Colon (tissue), 2 donors: ENCODE data around the gene MYBPC2.
"Not testable (repeated sequence)": the region's sequence is repeated elsewhere in the genome, so short reads cannot be mapped to it uniquely, and the experiment has no call there.

Experiments
- FAIRE-seq: peaks from 2 replicates; lab custom pipeline; 2012; peaks lifted over from hg19 to GRCh38; lab: Jason Lieb, UNC
- donor health status: control.
- donor health status: control.

The MYBPC2 gene

DNA sequence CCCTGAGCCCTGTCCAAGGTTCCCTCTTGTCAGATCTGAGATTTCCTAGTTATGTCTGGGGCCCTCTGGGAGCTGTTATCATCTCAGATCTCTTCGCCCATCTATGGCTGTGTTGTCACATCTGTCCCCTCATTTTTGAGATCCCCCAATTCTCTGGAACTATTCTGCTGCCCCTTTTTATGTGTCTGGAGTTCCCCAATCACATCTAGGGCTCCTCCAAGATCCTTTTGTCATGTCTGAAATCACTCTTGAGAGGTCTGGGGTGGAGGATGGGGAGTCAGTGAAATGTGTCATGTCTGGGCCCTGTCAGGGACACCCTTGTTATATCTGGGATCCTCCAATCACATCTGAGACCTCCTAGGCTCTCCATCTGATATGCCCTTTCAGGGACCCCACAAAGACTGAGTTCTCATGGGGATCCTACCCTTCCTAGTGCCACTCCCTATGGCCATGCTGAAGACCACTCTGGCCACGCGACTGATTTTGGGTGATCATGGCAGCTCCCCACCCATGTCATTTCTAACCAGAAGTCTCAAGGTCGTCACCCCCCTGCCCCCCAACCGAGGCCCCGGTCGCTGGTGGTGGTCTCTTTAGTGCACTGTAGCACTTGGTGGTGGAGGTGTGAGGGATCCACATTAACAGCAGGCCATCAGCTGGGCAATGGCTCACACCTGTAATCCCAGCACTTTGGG lies 3.8 kb upstream of the MYBPC2 start:
- no peak for FAIRE-seq

DNA sequence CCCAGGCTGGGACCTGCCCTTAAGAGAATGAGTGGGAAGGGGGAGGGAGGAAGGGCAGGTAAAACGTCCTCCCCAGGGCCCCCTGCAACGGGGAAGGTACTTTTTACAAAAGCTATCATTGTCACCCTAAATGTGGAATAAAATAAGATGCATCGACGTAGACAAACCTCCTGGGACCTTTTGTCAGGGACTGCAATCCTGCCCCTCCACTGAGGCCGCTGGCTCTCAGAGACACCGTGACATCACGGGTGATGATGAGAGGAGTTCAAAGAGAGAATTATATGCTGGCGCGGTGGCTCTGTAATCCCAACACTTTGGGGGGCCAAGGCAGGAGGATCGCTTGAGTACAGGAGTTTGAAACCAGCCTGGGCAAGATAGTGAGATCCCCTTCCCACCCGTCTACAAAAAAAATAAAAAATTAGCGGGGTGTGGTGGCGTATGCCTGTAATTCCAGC lies 1.8 kb upstream of the MYBPC2 start:
- no peak for FAIRE-seq

DNA sequence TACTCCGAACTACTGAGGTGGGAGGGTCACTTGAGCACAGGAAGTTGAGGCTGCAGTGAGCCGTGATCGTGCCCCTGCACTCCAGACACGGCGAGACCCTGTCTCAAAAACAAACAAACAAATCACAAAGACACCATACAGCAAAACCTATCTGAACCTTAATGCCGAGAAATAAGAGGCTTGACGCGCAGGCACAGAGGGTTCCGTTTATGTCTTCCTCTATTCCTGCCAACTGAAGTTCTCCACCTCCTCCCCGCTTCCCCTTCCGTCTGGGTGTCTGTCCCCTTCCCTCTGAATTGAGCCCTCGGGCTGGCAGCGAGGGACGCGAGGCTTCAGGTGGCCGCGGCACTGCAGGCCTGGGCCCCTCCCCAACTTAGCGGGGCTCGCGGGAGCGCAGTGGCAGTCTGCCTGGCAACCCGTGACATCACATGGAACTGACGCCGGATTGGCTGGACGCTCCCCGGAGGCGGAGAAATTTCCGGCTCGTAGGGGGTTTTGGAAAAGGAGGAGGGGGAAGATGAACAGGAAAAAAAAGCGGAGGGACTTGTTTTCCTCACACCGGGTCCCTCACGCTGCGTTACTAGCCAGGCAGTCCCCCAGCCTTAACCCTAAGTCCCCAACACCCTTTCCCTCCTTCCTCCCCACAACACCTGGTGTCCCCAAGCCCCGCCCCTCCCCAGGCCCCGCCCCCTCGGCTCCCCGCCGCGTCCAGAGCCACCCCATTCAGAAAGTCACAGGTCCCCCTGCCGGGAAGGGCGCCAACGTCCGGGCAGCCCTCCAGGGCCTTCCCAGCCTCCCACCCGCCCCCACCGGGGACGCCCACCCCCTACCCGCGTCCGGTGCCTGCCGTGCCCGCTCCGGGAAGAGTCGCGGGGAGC lies 1.1 kb upstream of the MYBPC2 start:
- no peak for FAIRE-seq

DNA sequence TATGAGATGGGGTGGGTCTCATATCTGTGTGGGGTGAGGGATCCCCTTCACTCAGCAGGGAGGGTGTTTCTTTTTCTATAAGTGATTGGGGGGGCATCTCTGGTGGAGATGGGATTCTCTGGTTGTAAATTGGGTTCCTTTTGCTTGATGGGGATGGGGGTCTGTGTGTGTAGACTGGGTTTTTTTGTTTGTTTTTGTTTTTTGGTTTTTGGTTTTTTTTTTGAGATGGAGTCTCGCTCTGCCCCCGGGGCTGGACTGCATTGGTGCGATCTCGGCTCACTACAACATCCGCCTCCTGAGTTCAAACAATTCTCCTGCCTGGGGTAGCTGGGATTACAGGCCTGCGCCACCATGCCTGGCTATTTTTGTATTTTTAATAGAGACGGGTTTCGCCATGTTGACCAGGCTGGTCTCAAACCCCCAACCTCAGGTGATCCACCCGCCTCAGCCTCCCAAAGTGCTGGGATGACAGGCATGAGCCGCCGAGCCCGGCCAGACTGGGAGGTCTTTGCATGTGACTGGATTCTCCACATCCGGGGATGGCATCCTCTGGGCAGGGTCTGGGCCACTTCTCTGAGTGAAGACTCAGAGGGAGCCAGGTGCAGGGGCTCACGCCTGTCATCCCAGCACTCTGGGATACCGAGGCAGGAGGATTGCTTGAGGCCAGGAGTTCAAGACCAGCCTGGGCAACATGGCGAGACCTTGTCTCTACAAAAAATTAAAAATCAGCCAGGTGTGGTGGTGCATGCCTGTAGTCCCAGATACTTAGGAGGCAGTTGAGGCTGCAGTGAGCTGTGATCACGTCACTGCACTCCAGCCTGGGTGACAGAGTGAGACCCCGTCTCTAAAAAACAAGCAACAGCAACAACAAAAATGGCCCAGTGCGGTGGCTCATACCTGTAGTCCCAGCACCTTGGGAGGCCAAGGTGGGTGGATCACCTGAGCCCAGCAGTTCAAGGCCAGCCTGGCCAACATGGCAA lies 799 bp downstream of the MYBPC2 start:
- no peak for FAIRE-seq

DNA sequence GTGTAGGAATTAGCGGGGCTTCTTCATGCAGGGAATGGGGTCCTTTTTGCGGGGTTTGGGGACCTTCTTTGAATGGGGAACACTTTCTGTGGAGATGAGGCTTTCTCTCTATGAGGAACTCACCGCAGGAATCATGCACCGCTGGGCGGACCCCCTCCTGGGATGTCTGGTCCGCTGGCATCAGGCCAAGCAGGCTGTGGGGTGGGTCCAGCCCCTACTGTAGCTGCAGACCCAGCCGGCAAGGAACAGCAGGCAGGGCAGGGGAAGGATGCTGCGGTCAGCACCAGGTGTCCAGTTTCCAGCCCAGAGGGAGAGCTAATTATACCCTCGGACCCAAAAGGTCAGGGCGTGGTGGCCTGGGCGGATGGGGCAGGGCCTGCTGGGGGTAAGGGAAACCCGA lies 1.8 kb downstream of the MYBPC2 start:
- FAIRE-seq, result no peak

DNA sequence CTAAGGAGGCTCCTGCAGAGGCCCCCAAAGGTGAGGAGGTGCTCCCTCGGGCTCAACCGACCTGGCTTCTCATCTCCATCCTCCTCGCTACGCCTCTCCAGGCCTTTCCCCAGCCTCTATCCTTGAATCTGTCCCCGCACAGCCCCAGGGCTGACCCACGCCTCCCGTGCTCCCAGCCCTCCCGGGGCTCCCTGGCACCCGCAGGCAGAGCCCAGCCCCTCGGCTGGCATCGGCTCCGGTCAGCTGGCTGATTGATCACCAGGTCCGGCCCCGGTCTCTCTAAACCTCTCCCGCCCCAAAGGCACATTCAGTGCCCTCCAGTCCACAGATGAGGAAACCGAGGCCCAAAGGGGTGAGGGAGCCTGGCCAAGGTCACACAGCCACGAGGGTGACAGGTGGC lies 2.5 kb downstream of the MYBPC2 start:
- FAIRE-seq, result no peak

DNA sequence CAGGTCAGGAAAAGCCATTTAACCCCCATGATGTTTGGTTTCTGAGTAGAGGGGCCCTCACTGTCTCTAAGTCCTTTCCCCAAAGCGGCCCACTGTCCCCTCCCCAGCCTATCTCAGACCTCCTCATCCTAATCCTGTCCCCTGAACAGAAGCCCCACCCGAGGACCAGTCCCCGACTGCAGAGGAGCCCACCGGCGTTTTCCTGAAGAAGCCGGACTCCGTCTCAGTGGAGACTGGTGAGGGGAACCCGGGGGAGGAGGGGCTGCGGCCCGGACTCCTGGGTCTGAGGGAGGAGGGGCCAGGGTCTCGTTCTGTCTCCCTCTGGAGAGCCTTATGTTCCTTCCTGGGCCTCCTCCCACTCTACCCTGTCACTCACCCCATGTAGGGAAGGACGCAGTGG lies 2.9 kb downstream of the MYBPC2 start:
- FAIRE-seq, result no peak

DNA sequence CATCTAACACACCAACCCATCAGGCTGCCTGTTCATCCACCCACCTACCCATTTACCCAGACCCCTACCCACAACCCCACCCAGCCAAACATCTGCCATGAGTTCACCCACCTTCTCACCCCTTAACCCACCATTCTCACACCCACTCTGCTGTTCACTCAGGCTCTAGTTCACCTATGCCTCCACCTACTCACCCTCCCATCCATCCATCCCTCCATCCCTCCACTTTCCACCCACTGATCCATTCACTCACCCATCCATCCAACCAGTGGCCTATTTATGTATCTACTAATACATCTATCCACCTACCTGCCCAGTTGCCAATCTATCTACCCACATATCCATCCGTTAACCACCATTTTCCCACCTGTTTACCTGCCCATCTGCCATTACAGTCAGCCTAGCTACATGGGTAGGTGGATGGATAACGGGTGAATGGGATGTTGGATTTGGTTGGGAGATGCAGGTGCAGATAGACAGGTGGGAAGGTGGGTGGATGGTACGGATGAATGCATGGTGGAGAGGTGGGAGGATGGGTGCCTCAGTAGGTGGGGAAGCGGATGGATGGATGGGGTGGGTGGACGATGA lies 5.3 kb downstream of the MYBPC2 start:
- FAIRE-seq, result no peak

DNA sequence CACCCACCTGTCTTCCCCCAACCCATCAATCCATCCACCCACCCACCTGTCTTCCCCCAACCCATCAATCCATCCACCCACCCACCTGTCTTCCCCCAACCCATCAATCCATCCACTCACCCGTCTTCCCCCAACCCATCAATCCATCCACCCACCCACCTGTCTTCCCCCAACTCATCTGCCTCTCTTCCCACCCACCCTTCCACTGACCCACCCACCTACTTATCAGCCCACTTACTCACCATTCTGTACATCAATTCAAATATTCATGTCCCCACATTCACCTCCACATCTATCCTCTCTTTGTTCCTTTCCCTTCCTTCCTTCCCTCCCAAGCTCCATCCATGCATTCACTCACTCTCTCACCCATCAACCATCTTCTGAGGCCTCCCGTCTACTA lies 6.4 kb downstream of the MYBPC2 start:
- FAIRE-seq, result not testable (repeated sequence)

DNA sequence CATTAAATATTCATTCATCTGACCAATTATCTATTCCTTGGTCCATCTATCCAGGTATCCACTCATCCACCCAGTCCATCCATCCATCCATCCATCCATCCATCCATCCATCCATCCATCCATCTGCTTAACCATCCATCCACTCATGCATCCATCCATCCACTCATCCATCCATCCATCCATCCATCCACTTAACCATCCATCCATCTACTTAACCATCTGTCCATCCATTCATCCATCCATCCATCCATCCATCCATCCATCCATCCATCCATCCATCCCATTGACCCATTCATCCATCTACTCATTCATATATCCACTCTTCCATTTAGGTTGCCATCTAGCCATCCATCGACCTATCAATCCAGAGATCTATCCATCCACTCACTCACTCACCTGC lies 11.4 kb downstream of the MYBPC2 start:
- no peak for FAIRE-seq

DNA sequence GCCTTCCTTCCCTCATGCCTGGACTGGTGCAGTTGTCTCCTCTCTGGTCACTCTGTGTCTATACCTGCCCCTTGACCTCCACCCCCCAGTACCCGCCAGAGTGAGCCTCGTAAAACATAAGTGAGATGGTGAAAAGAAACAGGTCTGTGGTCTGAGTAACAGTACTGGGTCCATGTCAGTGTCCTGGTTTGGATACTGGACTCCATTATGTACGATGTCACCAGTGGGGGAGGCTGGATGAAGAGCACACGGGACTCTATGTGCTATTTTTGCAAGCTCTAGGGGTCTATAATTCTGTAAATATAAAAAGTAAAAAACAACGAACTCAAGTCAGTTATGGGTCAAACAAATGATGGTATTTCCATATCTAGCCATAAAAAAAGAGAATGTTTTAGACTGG lies 14.4 kb downstream of the MYBPC2 start:
- FAIRE-seq, result no peak

DNA sequence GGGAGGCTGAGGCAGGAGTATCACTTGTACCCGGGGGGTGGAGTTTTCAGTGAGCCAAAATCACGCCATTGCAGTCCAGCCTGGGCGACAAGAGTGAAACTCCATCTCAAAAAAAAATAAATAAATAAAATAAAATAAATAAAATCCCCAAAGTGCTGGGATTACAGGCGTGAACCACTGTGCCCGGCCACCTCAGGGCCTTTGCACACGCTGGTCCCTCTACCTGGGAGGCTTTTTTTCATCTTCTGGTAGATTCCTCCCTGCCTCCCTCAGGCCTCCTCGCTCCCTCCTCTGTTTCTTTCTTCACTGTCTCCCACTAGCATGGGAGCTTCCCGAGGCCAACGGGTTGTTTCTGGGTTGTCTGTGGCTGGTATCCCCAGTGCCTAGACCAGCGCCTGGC lies 15.1 kb downstream of the MYBPC2 start:
- FAIRE-seq, result no peak

DNA sequence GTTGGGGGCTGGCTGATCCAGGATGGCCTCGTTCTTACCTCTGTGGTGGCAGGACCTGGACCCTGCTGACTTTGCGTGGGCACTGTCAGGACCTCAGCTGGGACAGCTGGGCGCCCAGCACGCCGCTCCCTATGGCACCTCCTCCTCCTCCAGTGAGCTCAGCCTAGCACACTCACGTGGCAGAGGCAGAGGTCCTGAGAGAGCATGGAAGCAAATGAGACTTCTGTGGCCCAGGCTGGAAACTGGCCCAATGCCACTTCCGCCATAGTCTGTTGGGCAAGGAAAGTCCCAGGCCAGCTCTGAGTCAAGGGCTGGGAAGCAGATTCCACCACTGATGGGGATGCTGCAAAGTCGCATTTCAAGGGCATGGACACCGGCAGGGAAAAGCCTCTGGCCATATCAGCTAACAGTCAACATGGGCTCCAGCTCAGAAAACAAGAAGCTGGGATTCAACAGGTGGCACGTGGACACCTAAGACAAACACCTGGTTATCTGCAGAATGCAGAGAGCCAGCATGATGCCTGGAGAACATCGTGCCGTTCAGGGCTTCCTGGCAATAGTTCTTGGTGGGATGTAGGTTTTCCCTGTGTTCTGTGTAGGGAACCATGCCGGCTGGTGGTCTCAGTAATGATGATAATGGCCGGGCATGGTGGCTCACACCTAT lies 16.7 kb downstream of the MYBPC2 start:
- no peak for FAIRE-seq

DNA sequence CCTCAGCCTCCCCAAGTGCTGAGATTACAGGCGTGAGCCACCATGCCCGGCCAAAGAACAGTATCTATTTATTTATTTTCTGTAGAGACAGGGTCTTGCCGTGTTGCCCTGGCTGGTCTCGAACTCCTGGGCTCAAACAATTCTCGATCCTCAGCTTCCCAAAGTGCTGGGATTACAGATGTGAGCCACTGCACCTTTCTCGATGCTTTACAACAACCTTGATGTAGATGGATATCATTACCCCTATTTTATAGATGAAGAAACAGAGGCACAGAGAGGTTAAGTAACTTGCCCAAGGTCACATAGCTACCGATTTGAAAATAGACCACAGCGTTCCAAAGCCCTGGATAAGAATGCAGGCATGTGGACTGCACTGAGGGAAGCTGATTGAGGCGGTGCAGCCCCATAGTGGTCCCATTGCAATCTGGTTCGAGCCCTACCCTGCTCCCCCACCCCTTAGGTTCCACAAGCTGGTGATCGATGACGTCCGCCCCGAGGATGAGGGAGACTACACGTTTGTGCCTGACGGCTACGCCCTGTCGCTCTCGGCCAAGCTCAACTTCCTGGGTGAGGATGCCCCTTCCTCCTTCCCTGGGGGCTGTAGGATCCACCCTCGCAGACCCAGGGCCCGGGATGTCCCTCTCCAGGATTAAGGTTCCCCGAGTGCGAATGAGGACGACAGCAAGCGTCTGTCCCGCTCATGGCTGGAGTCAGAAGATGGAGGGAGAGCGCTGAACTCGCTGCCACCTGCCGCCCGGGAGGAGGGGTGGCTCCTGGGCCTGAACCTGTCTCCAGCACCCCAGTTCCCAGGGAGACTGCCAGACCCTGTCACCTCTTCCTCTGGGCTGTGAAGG lies 17.9 kb downstream of the MYBPC2 start:
- FAIRE-seq, result no peak

DNA sequence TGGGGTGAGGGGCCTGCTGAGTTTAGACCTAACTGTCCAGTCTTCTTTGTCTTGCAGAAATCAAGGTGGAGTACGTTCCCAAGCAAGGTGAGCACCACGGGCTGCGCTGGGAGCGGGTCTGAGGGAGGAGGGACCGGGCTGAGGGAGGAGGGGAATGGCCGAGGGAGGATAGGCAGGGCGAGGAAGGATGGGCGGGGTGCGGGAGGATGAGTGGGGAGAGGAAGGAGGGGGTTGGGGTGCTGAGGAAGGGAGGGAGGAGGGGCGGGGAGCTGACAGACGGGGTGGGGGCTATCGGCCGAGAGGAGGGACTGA lies 18.5 kb downstream of the MYBPC2 start:
- no peak for FAIRE-seq

DNA sequence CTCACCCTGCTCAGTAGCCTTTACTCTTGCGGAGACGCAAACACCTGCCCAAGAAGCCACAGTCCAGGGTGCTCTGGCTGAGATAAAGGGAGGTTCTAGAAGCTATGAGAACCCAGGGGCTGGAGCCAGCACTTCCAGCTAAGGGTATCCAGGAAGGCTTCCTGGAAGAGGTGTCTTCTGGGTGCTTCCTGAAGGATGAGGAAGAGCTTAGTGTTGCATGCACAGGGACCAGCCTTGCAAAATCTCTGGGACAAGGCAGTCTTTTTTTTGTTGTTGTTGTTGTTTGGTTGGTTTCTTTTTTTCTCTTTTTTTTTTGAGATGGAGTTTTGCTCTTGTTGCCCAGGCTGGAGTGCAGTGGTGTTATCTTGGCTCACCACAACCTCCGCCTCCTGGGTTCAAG lies 20.6 kb downstream of the MYBPC2 start:
- no peak for FAIRE-seq

DNA sequence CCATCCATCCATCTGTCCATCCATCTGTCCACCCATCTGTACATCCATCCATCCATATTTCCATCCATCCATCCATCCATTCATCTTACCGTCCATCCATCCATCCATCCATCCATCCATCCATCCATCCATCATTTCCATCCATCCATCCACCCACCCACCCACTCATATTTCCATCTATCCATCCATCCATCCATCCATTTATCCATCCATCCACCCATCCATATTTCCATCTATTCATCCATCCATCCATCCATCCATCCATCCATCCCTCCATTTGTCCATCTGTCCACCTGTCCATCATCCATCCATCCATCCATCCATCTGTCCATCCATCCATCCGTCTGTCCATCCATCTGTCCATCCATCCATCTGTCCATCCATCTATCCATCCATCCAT lies 23.3 kb downstream of the MYBPC2 start:
- FAIRE-seq, result no peak

DNA sequence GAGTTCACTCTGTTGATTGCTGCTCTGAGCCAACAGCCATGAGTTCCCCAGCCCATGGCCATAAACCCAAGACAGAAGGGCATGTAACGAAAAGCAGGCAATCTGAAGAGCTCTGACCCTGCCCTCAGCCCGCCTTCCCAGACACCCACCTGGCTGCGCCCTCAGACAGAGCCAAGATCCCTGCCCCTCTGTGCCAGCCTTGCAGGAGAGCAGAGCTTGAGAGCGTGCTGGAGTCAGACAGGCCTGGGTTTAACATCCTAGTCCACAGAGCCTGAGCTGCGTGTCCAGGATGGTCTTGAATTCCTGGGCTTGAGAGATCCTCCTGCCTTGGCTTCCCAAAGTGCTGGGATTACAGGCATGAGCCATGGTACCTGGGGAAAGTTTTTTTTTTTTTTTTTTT lies 24.6 kb downstream of the MYBPC2 start:
- FAIRE-seq, result no peak

DNA sequence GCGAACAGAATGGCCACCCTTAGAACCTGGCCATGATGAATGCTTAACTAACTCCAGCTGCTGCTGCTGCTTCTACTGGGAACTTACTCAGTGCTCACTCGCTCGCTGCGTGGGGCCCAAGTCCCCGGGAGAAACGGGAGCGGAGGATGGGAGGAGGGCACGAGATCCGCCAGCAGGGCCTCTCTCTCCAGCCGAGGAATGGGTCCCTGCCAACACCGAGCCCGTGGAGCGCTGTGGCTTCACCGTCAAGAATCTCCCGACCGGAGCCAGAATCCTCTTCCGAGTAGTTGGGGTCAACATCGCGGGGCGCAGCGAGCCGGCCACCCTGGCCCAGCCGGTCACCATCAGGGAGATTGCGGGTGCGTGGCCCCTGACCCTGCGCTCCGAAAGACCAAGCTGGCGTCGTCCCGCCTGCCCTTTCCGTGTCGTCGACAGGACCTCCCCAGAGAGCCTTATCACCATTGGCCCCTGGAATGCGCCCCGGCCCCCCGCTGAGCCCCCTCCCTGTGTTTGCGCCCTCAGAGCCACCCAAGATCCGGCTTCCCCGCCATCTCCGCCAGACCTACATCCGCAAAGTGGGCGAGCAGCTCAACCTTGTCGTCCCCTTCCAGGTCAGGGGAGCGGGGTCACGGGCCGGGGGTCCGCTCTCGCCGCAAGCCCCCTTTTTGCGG lies 25.8 kb downstream of the MYBPC2 start:
- no peak for FAIRE-seq

DNA sequence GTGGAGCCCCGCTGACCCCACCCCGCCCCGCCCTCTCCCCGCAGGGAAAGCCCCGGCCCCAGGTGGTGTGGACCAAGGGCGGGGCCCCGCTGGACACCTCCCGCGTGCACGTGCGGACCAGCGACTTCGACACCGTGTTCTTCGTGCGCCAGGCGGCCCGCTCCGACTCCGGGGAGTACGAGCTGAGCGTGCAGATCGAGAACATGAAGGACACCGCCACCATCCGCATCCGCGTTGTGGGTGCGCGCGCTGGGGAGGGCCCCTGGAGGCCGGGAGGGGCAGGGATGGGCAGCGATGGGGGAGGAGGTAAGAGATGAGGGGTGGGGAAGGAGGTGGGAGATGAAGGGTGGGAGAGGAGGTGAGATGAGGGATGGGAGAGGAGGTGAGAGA lies 26.4 kb downstream of the MYBPC2 start:
- FAIRE-seq, result no peak
